Activated CD8-positive, alpha-beta T cell treated with anti-CD3 and anti-CD28 coated beads, Interleukin-2, amount 10 ng/mL, durations not matched to agents 7 days and 5 days (primary cell): ENCODE data around the gene NRCAM. TPM values are rescaled to one million over a fixed set of nuclear protein-coding genes. Genes with fewer than 3 reads are reported as not detected.
A peak's percentile ranks its signal among the peaks of the same experiment; 100 is the strongest.
"Not testable (repeated sequence)": the region's sequence is repeated elsewhere in the genome, so short reads cannot be mapped to it uniquely, and the experiment has no call there.

Source experiments
- ATAC-seq: fragments of 150-1000 bp; cut with Tn5 transposase; one replicate; pipeline ENCODE4 v1.10.0; 2021; ENCODE audit warnings: moderate library complexity
- CTCF ChIA-PET: fragments of 350-600 bp; sonication (Branson Sonifier 250); formaldehyde crosslinking; loops from one replicate; lab custom pipeline; 2021; ENCODE audit warnings: antibody characterized with exemption; lab: Charles Lee
- POLR2A ChIA-PET: fragments of 350-600 bp; sonication (Branson Sonifier 250); formaldehyde crosslinking; loops from one replicate; lab custom pipeline; 2021; ENCODE audit warnings: antibody characterized with exemption; lab: Charles Lee
- DNase-seq: peaks from one replicate; pipeline ENCODE4 v3.0.0-alpha.2; 2020
- H3K27ac Mint-ChIP-seq: one replicate; pipeline ENCODE4 v1.8.0; 2021; ENCODE audit warnings: mild to moderate bottlenecking, mixed read lengths
- H3K27me3 Mint-ChIP-seq: one replicate; pipeline ENCODE4 v1.8.0; 2021; ENCODE audit warnings: low read depth, mixed read lengths
- H3K36me3 Mint-ChIP-seq: one replicate; pipeline ENCODE4 v1.8.0; 2021; ENCODE audit warnings: low read depth, mixed read lengths
- H3K4me1 Mint-ChIP-seq: one replicate; pipeline ENCODE4 v1.8.0; 2021; ENCODE audit warnings: low read depth, mixed read lengths
- H3K4me3 Mint-ChIP-seq: one replicate; pipeline ENCODE4 v1.8.0; 2021; ENCODE audit warnings: mild to moderate bottlenecking, mixed read lengths
- H3K9me3 Mint-ChIP-seq: one replicate; pipeline ENCODE4 v1.8.0; 2022; ENCODE audit warnings: mixed read lengths; ENCODE audit not compliant: insufficient read depth
- total RNA-seq, 2 experiments: library from RNA; stranded (reverse); gene quantifications; one replicate each; pipeline ENCODE4 v1.2.3, GENCODE V29; 2021

NRCAM gene
- total RNA-seq, 2 experiments from 2014 or later = 0.05 to 0.47 TPM

DNA sequence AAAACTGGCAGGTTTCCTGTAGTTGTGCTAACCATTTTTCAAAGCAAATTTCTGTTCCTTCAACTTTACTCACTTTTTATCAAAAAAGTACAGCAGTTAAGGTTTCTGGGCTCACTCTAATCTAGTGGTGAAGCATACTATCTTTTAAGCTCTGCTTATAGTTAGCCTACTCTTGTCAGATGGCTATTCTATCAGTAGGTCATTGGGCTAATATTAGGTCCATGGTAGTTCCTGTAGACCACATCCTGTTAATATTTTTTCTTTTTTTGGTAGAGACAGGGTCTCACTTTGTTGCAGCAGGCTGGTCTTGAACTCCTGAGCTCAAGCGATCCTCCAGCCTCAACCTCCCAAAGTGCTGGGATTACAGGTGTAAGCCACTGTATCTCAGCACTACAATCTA is 27.9 kb upstream of the NRCAM start:
- Mint-ChIP-seq H3K9me3 (no peaks in the 10 kb centered on the region), H3K4me3 (no peak overlapping the region), H3K27me3 (no peaks in the 10 kb centered on the region), H3K36me3 (peaks cover 2% of the 10 kb centered on the region), H3K4me1 (no peaks in the 10 kb centered on the region), H3K27ac (no peak overlapping the region)
- ChIA-PET CTCF (interaction anchor here (0.9 to 1.5 kb wide), 5 partner anchors 13 to 303 kb away, joined by 3 to 5 read pairs (median 3); no protein-coding TSS in a partner anchor), POLR2A (no interaction called here)
- DNase-seq (no peak), ATAC-seq (no peak)

DNA sequence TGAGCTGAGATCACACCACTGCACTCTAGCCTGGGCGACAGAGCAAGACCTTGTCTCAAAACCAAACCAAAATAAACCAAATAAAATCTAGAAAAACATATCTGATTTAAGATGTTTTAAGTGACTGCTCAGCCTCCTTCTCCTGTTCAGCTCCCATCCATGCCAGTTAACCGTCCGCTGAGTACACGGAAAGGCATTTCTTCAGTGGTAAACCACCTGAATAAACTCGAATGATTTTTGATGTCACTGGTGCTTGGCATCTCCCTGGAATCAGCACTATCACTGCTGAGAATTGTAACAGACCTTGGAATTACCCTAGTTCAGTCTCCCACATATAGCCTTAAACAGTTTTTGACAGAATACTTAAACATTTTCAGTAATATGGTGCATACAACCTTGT is 24.1 kb upstream of the NRCAM start:
- POLR2A ChIA-PET = no interaction called here
- CTCF ChIA-PET = interaction anchor here (1.5 kb wide), 1 partner anchor 26 kb away, joined by 4 read pairs; no protein-coding TSS in a partner anchor
- Mint-ChIP-seq H3K27ac (no peak overlapping the region), H3K36me3 (peaks cover 8% of the 10 kb centered on the region), H3K4me3 (no peak overlapping the region), H3K4me1 (no peaks in the 10 kb centered on the region), H3K9me3 (no peaks in the 10 kb centered on the region), H3K27me3 (no peaks in the 10 kb centered on the region)
- DNase-seq (no peak), ATAC-seq (no peak)

DNA sequence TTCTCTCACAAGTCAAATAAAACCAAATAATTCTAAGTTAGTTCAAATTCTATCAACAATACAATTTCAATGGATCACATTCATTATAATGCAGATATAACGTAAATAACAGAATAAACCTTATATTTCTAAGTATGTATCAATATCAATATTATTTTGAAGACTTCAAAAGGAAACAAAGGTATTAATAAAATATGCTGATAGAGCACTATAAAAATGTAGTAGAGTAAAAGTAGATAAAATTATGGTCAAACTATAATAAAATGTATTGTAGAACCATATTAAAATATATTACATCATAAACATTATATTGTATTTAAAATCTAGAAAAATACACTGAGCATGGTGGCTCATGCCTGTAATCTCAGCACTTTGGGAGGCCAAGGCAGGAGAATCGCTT is 23.5 kb upstream of the NRCAM start:
- no peaks in the 10 kb centered on the region for H3K27me3 Mint-ChIP-seq
- H3K4me3 Mint-ChIP-seq = no peak overlapping the region
- H3K27ac Mint-ChIP-seq = no peak overlapping the region
- ChIA-PET CTCF (interaction anchor here (1.4 kb wide), 1 partner anchor 18 kb away, joined by 5 read pairs; no protein-coding TSS in a partner anchor), POLR2A (no interaction called here)
- ATAC-seq = no peak
- DNase-seq = no peak
- H3K36me3 Mint-ChIP-seq = peaks cover 8% of the 10 kb centered on the region
- no peaks in the 10 kb centered on the region for H3K9me3 Mint-ChIP-seq
- H3K4me1 Mint-ChIP-seq = no peaks in the 10 kb centered on the region

DNA sequence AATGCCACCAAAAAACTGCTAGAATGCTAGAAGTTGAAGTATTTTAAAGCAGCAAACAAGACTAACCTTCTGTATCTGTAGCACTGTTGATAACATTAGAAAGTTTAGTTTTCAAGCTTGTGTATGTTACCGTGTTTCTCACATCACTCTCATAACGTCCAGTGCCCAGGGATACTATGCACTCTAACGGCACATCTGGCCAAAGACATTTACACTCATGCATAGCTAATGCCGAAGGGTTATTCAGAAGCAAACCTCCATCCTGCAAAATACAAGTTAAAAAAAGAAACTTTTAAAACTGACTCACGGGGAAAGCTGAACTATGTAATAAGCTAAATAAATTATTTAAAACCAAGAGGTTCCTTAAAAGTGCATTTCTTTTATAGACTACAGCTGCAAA is 22.9 kb upstream of the NRCAM start:
- ATAC-seq (no peak), DNase-seq (no peak)
- H3K27ac Mint-ChIP-seq = no peak overlapping the region
- no peak overlapping the region for H3K4me3 Mint-ChIP-seq
- no peaks in the 10 kb centered on the region for H3K9me3 Mint-ChIP-seq
- POLR2A ChIA-PET = no interaction called here
- H3K4me1 Mint-ChIP-seq = no peaks in the 10 kb centered on the region
- no peaks in the 10 kb centered on the region for H3K27me3 Mint-ChIP-seq
- H3K36me3 Mint-ChIP-seq = peaks cover 8% of the 10 kb centered on the region
- CTCF ChIA-PET = interaction anchor here (0.9 to 1.4 kb wide), 2 partner anchors 14 to 18 kb away, joined by 3 to 5 read pairs; no protein-coding TSS in a partner anchor

DNA sequence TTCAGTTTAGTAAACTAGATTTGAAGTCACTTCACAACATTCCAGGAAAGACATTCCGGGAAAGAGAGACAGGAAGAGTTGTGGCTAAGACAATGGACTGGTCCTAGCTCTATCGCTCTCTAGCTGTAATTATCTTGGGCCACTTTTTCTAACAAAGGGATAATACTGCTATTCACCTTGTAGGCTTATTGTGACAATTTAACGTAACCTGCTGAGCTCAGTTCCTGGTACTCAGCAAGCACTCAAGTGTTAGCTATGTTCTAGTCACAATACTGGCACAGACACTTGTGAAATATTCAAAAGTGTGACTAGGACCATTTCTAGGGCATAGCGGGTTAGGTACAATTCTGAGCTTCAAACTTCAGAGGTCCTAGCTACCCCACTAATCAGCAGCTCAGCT is 12.0 kb upstream of the NRCAM start:
- Mint-ChIP-seq H3K9me3 (no peaks in the 10 kb centered on the region), H3K27me3 (peaks cover 5% of the 10 kb centered on the region), H3K27ac (no peak overlapping the region), H3K36me3 (no peaks in the 10 kb centered on the region), H3K4me1 (peaks cover 14% of the 10 kb centered on the region), H3K4me3 (no peak overlapping the region)
- ChIA-PET CTCF (interaction anchor here (0.9 to 1.6 kb wide), 4 partner anchors 9 to 28 kb away, joined by 3 to 5 read pairs (median 4); partner anchors contain the start of gene NRCAM), POLR2A (no interaction called here)
- ATAC-seq = no peak
- no peak for DNase-seq

DNA sequence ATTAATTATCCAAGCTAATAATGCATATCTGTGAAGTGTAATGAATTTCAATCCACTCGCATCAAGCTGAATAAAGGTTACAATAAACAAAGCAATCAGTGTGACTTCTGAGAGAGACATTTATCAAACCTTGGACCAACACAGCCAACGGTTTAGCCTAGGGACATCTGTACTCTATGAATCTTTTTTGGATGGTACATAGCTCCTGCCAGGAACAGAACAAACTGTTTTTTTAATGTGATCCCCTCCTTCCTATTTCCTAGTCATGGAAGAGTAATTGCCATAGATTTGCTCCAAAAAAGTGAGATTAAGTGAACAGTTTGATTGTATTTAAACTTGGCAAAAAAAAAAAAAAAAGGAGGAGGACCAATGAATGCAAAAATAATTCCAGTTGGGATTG is 11.2 kb upstream of the NRCAM start:
- no peaks in the 10 kb centered on the region for H3K36me3 Mint-ChIP-seq
- ATAC-seq = no peak
- H3K27me3 Mint-ChIP-seq = peaks cover 5% of the 10 kb centered on the region
- no peak overlapping the region for H3K27ac Mint-ChIP-seq
- no peak overlapping the region for H3K4me3 Mint-ChIP-seq
- CTCF ChIA-PET = interaction anchor here (1.4 kb wide), 1 partner anchor 11 kb away, joined by 4 read pairs; the partner anchor contains the start of gene NRCAM
- H3K9me3 Mint-ChIP-seq = no peaks in the 10 kb centered on the region
- POLR2A ChIA-PET = no interaction called here
- peaks cover 19% of the 10 kb centered on the region for H3K4me1 Mint-ChIP-seq
- DNase-seq = no peak

DNA sequence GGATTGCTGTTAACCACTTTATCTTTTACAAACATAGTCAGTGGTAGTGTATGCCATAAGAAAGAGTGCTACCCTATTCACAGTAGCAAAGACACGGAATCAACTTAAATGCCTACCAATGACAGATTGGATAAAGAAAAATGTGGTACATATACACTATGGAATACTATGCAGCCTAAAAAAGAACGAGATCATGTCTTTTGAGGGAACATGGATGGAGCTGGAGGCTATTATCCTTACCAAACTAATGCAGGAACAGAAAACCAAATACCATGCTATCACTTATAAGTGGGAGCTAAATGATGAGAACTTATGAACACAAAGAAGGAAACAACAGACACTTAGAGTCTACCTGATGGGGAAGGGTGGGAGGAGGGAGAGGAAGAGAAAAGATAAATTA is 10.1 kb upstream of the NRCAM start:
- H3K36me3 Mint-ChIP-seq, DNase-seq, H3K27ac Mint-ChIP-seq, H3K27me3 Mint-ChIP-seq, POLR2A ChIA-PET, H3K4me3 Mint-ChIP-seq, CTCF ChIA-PET, H3K9me3 Mint-ChIP-seq, ATAC-seq: not testable (repeated sequence)
- H3K4me1 Mint-ChIP-seq = peaks cover 19% of the 10 kb centered on the region

DNA sequence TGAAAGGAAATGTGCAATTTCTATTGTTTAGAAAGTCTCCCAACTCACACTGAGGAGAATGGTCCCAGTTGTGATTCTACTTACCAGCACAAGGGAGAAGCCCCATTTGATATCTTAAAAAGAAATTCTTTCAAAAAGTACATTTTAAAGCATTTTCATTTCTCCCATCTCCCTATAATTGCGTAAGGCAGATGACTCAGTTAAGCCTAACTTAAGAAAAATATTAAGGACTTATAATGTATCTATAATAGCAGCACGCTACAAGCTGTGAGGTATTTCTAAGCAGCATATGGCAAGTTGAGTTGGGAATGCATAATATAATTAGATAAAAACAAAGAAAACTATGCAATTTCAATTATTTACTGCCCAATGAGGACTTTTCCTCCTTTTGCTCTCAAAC is 8.5 kb upstream of the NRCAM start:
- no peak overlapping the region for H3K27ac Mint-ChIP-seq
- no peak for ATAC-seq
- ChIA-PET POLR2A (no interaction called here), CTCF (interaction anchor here (1.4 to 2.4 kb wide), 4 partner anchors 9 to 32 kb away, joined by 3 to 11 read pairs (median 6); partner anchors contain the start of gene NRCAM)
- no peak for DNase-seq
- H3K4me1 Mint-ChIP-seq = peaks cover 21% of the 10 kb centered on the region
- no peaks in the 10 kb centered on the region for H3K9me3 Mint-ChIP-seq
- H3K36me3 Mint-ChIP-seq = no peaks in the 10 kb centered on the region
- no peak overlapping the region for H3K4me3 Mint-ChIP-seq
- H3K27me3 Mint-ChIP-seq = peaks cover 12% of the 10 kb centered on the region

DNA sequence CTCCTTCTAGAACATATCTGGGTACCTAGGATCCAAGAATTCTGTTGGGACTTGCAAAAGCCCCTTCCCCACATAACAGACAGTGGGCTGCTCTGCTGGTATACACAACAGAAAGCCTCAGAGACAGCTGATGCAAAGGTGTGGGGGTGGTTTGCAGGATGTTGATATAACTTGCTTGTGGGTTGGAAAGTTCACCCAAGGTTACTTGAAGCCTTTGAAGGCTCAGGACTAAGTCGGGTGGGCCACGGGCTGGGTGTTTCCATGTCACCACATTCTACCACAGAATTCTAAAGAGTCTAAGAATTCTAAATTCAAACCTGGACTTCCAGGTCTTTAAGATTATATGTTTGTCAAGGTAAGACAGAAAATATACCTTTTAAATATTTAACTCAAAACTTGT is 7.4 kb upstream of the NRCAM start:
- Mint-ChIP-seq H3K27ac (no peak overlapping the region), H3K27me3 (peaks cover 19% of the 10 kb centered on the region), H3K4me1 (peaks cover 21% of the 10 kb centered on the region), H3K36me3 (no peaks in the 10 kb centered on the region), H3K4me3 (no peak overlapping the region), H3K9me3 (no peaks in the 10 kb centered on the region)
- ChIA-PET POLR2A (interaction anchor here (0.6 kb wide), 1 partner anchor 460 kb away, joined by 3 read pairs; no protein-coding TSS in a partner anchor), CTCF (interaction anchor here (1.7 to 2.4 kb wide), 2 partner anchors 10 to 34 kb away, joined by 7 to 11 read pairs; no protein-coding TSS in a partner anchor)
- ATAC-seq (peak; percentile 68), DNase-seq (peak; percentile 51)

DNA sequence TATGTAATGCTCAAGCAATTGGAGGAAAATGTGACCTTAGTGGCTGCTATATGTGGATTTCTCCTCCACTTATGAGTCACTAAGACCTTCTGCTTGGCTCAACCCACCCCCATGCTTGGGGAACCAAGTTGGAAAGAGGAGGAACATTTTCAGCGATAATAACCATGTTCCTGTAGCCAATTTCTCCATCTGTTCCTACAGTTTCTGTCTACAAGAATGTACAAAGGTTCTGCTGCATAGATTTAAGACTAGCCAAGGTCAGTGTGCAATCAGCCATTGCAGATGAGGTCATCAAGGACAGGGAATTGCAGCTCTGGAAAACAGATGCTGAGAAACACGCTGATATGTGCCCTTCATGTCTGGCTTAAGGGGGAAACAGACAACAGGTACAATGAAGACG is 5.6 kb upstream of the NRCAM start:
- DNase-seq (no peak), ATAC-seq (no peak)
- Mint-ChIP-seq H3K4me3 (no peak overlapping the region), H3K9me3 (no peaks in the 10 kb centered on the region), H3K4me1 (peaks cover 26% of the 10 kb centered on the region), H3K27ac (no peak overlapping the region), H3K27me3 (peaks cover 37% of the 10 kb centered on the region), H3K36me3 (no peaks in the 10 kb centered on the region)
- CTCF ChIA-PET = no interaction called here
- POLR2A ChIA-PET = no interaction called here

DNA sequence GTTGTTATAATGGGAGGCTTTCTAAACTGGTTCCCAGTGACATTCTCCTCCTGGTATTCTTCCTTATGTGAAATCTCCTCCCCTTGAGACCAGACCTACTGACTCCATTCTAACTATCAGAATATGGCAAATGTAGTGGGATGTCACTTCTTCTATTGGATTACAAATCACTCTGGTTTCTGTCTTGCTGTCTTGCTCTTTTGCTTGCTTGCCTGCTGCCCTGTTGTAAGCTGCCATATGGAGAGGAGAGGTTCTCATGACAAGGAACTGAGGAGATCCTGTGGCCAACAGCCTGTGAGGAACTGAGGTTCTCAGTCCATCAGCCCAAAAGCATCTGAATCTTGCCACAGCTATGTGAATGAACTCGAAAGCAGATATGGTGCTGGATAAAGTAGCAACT is 4.7 kb upstream of the NRCAM start:
- no peak for DNase-seq
- ChIA-PET POLR2A (interaction anchor here (0.6 kb wide), 1 partner anchor 447 kb away, joined by 4 read pairs; no protein-coding TSS in a partner anchor), CTCF (interaction anchor here (0.7 to 3.0 kb wide), 5 partner anchors 11 to 280 kb away, joined by 3 to 10 read pairs (median 4); no protein-coding TSS in a partner anchor)
- Mint-ChIP-seq H3K27me3 (peaks cover 38% of the 10 kb centered on the region), H3K4me1 (peaks cover 29% of the 10 kb centered on the region), H3K36me3 (no peaks in the 10 kb centered on the region), H3K4me3 (no peak overlapping the region), H3K27ac (no peak overlapping the region), H3K9me3 (no peaks in the 10 kb centered on the region)
- ATAC-seq = no peak

DNA sequence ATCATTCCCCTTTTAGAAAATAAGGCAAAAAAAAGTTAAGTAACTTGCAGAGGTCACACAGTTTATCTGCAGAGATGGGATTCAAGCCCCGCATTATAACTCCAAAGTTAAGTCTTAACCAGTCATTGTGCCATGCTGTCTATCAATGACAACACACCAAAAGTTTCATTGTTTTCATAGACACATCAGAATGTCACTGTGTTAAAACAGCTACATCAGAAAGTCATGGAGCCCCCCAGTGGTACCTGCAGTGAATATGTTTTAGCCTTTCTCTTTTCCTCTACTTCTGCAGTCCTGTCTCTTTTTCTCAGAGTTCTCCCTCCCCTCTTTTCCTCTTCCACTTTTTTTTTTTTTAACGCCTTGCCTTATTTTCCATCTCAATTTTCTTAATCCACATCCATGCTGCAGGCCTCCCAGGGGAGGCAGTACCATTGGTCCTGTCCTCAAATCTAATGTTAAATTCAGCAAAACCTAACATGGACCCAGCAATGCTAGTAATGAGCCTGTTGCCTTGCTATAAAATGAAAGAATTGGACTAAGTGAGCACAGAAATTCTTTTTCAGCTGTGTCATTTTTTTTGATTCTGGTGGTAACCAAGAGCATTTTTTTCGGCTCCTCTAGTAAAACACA is 3.8 kb upstream of the NRCAM start:
- H3K9me3 Mint-ChIP-seq = no peaks in the 10 kb centered on the region
- DNase-seq = peak; percentile 45
- ChIA-PET POLR2A (no interaction called here), CTCF (interaction anchor here (1.0 to 3.0 kb wide), 9 partner anchors 9 to 277 kb away, joined by 3 to 10 read pairs (median 3); no protein-coding TSS in a partner anchor)
- H3K4me3 Mint-ChIP-seq = no peak overlapping the region
- H3K36me3 Mint-ChIP-seq = no peaks in the 10 kb centered on the region
- no peak overlapping the region for H3K27ac Mint-ChIP-seq
- no peak for ATAC-seq
- peaks cover 29% of the 10 kb centered on the region for H3K4me1 Mint-ChIP-seq
- H3K27me3 Mint-ChIP-seq = peaks cover 38% of the 10 kb centered on the region
